Measurements from ENCODE around the gene SULF2. TPM values are rescaled to one million over a fixed set of nuclear protein-coding genes. Genes with fewer than 3 reads are reported as not detected.

The SULF2 gene
- total RNA-seq, 4 donors from 2014 or later: 16.5 to 49.4 (median 31.1) TPM

DNA sequence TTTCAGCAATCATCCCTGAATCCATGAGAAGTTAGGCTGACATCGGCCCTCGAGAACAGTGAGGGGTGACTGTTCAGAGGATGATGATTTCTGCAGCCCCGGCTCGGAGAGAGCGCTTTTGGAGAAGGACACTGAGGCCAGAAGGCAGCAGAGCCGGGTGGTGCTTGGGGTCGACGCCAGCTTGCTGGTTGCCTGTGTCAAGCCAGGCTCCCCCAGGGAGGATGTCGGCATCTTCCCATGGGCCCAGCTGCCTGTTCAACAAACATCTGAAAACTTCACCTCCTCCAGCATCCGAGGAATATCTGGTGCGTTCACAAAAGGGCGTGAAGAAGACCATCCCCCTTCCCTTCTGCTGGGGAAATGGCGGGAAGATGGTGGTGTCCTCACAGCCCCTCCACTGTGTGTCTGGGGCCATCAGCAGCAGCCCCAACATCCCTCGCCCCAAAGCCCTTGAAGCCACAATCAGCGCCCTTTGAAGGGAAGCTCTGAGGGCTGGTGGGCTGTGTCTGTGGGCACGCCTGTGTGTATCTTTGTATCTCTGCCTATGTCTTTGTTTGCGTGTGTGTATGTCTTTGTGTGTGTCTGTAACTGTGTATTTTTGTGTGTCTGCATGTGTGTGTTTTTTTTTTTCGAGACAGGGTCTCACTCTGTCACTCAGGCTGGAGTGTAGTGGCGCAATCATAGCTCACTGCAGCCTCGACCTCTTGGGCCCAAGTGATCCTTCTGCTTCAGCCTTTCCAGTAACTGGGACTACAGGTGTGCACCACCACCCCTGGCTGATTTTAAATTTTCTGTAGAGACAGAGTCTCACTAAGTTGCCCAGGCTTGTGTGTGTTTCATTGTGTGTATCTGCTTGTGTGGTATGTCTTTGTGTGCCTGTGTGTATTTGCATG lies 97.9 kb downstream of the SULF2 start:
- TF ChIP-seq, protein P1, sequence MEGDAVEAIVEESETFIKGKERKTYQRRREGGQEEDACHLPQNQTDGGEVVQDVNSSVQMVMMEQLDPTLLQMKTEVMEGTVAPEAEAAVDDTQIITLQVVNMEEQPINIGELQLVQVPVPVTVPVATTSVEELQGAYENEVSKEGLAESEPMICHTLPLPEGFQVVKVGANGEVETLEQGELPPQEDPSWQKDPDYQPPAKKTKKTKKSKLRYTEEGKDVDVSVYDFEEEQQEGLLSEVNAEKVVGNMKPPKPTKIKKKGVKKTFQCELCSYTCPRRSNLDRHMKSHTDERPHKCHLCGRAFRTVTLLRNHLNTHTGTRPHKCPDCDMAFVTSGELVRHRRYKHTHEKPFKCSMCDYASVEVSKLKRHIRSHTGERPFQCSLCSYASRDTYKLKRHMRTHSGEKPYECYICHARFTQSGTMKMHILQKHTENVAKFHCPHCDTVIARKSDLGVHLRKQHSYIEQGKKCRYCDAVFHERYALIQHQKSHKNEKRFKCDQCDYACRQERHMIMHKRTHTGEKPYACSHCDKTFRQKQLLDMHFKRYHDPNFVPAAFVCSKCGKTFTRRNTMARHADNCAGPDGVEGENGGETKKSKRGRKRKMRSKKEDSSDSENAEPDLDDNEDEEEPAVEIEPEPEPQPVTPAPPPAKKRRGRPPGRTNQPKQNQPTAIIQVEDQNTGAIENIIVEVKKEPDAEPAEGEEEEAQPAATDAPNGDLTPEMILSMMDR (IDR thresholded peaks at IDR 0.05; ENCODE audit: low read depth): no peak

DNA sequence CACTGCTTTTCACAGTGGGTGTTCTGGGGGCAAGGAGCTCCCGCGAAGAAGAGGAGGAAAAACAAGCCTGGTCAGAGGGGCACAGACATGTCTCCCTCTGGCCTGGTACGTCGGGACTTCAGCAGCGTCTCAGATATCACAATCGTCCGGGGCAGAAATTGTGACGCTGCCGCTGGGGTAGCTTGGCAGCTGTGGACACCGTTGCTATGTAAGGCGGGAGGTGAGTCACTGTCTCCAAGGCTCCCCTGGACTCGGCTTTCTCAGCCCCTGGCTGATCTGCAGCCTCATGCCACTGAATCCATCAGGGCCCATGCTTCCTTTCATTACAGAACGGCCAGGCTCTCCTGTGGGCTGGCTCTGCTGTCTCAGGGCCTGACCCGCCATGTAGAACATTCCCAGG lies 98.7 kb downstream of the SULF2 start:
- TF ChIP-seq, protein P1 (IDR thresholded peaks at IDR 0.05; ENCODE audit: low read depth): no peak

DNA sequence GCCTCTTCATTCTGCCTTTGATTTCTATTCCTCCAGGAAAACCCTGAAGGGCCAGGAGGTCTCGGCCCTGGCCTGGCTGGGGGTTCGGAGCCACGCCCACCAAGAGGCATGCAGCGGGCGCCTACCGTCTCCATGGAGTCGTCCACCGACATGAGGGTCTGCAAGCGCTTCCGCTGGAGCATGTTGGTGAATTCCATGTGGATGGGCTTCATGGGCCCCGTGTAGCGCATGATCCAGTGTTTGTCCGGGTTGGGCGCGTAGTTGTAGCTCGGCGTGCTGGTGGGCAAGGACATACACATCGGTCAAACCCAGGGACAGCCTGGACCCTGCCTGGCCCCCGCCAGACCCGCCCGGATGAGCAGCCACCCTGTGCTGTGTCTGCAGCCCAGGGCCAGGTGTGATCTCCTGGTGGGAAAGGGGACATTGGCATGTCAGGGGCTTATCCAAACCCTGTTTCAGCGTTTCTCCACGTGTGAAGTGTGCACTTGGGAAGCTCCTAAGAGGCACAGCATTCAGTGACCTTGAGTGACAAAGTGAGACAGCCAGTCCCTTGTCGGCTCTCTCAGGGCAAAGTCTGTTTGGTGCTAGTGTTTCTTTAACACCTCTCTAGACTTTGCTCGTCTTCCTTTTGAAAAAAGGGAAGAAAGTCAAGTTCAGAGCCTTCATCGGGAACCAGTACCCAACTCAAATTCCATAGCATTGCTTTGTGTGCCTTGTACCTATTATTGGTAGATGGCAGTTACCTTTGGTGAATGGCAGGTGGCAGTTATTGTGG lies 100.8 kb downstream of the SULF2 start:
- TF ChIP-seq, protein P1 (IDR thresholded peaks at IDR 0.05; ENCODE audit: low read depth): no peak

DNA sequence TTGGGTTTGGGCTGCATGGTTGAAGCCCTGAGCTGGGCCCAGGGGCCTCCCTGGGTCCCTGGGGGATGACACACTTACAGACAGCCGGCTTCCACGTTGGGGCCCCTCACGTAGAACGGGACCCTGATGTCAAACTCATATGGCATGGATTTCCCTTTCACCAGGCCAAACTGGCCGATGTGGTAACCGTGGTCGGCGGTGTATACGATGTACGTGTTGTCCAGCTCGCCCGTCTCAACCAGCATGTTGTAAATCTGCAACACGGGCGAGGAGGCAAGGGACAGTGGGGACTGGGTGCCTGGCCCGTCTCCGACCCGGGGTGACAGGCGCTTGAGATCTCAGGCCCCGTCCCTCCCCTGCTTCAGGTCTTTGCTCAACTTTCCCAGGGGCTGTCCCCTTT lies 102.4 kb downstream of the SULF2 start:
- TF ChIP-seq, protein P1 (IDR thresholded peaks at IDR 0.05; ENCODE audit: low read depth): no peak

DNA sequence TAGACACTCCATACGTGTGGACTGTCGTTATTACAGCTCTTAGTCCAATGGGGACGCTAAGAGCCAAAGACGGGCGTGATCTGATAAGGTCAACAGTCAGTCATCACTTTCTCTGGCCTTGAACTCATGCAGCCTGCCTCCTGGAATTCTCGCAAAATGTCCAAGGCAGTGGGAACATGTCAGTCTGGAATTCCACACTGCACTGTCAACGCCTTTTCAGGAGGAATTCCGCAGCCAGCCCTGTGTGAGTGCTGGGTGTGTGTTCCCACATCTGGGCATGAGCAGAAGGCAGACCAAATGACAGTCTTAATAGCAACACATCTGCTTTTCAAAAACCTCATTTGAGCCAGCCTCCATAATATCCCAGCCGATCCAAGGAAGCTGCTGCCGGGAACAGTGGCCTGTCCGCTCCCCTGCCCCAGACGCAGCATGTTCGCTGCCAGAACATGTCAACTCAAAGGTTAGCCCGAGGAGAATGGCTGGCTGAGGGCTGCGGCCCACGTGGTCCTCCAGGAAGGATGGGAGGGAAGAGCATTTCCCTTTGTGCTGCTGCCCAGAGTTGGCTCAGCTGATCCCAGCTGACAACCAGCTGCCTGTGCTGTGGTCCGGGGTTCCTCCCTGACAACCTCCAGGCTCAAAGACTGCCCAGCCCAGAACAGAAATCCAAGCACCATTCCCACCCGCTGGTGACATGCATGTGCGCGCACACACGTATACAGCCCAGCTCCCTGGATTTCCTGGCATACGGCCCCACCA lies 103.1 kb downstream of the SULF2 start:
- TF ChIP-seq, protein P1 (IDR thresholded peaks at IDR 0.05; ENCODE audit: low read depth): no peak

DNA sequence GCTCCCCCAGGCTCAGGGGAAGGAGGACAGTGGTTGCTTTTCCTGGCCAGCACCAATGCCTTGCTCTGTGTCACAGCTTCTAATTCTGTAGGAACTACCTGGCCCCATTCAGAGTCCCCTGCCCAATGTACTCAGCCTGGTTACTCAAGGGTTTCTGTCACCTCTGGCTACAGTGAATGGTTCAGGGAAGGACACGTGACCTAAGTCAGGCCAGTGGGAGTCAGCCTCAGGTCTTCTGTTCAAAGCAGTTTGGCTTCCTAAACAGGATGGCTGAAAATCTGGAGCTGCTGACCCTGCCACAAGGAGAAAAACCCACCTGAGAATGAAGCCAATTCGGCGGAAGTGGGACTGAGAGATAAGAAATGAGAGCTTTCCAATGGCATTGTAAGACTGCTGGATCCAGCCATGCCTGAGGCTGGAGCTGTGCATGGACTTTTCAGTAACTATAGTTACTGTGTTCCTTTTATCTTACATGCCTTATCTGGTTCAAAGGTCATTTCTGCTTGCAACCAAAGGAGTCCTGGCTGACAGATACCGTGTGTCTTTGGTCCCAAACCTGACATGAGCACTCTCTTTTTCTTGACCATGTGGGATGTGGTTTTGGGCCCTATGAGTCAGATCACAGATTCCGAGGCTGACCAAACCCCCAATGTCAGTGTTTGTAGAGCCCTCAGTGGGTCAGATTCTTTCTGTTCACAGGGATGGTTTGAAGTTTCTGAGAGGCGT lies 104.3 kb downstream of the SULF2 start:
- TF ChIP-seq, protein P1 (IDR thresholded peaks at IDR 0.05; ENCODE audit: low read depth): no peak

Measured in subcutaneous adipose tissue (tissue), 4 donors.